Natural killer cell treated with Interleukin-12 subunit alpha and Interleukin-12 subunit beta and Interleukin-15 and Interleukin-18, amount 100 ng/mL, for 72 hours (primary cell): Measurements from ENCODE around the gene UBE2S. TPM values are rescaled to one million over a fixed set of nuclear protein-coding genes. Genes with fewer than 3 reads are reported as not detected.

Experiments used
- ATAC-seq, 2 donors: fragments of 150-1000 bp; cut with Tn5 transposase in 1 of 2; sonication (Bioruptor Pico), chemical (Tn5 transposase) in 1 of 2; 2 replicates each; pipeline ENCODE4 v1.10.0; 2021
- DNase-seq: peaks from one replicate; pipeline ENCODE4 v3.0.0; 2022; ENCODE audit warnings: low spot score
- H3K27ac Mint-ChIP-seq, 2 donors: 1 replicate in 1 of 2; 2 replicates in 1 of 2; pipeline ENCODE4 v1.8.0; 2022; ENCODE audit warnings: mixed read lengths in 2 of 2, mild to moderate bottlenecking in 1 of 2, moderate library complexity in 1 of 2
- H3K27me3 Mint-ChIP-seq, 2 donors: 1 replicate in 1 of 2; 2 replicates in 1 of 2; pipeline ENCODE4 v1.8.0; 2022; ENCODE audit warnings: mixed read lengths in 2 of 2
- H3K36me3 Mint-ChIP-seq: one replicate; pipeline ENCODE4 v1.8.0; 2022; ENCODE audit warnings: mixed read lengths
- H3K4me1 Mint-ChIP-seq, 2 donors: 1 replicate in 1 of 2; 2 replicates in 1 of 2; pipeline ENCODE4 v1.8.0; 2022; ENCODE audit warnings: low read depth in 2 of 2, mixed read lengths in 2 of 2, mild to moderate bottlenecking in 1 of 2
- H3K4me3 Mint-ChIP-seq: one replicate; pipeline ENCODE4 v1.8.0; 2022; ENCODE audit warnings: mixed read lengths
- H3K9me3 Mint-ChIP-seq: 2 replicates; pipeline ENCODE4 v1.8.0; 2022; ENCODE audit warnings: mixed read lengths
- total RNA-seq, 2 donors: library from RNA; stranded (reverse); gene quantifications; one replicate each; pipeline ENCODE4 v1.2.3, GENCODE V29; 2022

Gene UBE2S
- total RNA-seq, 2 donors from 2014 or later, result 247 to 423 TPM

DNA sequence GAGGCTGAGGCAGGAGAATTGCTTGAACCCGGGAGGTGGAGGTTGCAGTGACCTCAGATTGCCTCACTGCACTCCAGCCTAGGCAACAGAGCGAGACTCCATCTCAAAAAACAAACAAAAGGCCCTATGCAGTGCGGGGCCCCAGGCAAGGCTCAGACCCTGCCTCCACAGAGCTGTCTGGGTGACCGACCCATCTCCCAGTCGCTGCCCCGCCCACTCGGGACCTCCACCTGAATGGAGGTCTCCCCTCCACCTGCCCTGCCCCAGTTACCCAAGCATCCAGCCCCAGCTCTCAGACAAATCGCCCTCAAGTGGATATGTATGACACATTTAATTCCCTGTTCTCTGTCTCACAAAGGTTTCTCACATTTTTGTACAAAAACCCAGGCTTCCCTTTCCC is 42.3 kb downstream of the UBE2S start:
- peaks cover 6 to 7% of the 10 kb centered on the region in 2 donors for H3K27me3 Mint-ChIP-seq
- H3K9me3 Mint-ChIP-seq, result no peaks in the 10 kb centered on the region
- H3K4me1 Mint-ChIP-seq, result peaks cover 0 to 4% of the 10 kb centered on the region in 2 donors
- no peak for ATAC-seq
- DNase-seq, result no peak
- no peak overlapping the region for H3K27ac Mint-ChIP-seq
- H3K36me3 Mint-ChIP-seq, result no peaks in the 10 kb centered on the region
- no peak overlapping the region for H3K4me3 Mint-ChIP-seq

DNA sequence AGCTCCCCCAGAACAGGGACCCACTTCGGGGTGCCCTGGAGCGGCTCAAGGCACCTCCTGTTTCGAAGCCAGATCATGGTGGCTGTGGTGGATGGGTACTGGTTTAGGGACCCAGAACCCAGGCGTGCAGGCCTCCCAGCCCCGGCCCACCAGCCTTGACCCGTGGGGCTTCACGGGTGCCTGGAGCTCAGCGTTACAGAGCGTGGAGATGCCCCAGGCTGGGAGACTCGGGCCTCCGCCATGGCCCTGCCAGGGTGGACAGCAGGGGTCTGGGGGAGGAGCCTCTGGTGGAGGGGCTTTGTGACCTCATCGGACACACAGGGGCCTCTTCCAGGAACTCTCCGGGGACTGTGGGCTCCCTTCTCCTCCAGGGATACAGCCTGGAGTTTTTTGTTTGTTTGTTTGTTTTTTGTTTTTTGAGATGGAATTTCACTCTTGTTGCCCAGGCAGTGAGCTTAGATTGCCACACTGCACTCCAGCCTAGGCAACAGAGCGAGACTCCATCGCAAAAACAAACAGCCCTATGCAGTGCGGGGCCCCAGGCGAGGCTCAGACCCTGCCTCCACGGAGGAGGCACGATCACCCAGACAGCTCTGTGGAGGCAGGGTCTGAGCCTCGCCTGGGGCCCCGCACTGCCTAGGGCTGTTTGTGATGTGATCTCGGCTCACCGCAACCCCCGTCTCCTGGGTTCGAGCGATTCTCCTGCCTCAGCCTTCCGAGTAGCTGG is 44.4 kb downstream of the UBE2S start, which contains the start of gene GARIN5B:
Gene GARIN5B (minus strand): TSS at position 271 of the 727 bp plus-strand sequence. CDS start 194 bp downstream, at position 77.
- Mint-ChIP-seq H3K36me3 (no peaks in the 10 kb centered on the region), H3K27ac (no peak within 1 kb of the TSS), H3K4me3 (no peak within 1 kb of the TSS), H3K9me3 (no peaks in the 10 kb centered on the region), H3K4me1 (no peaks in the 10 kb centered on the region), H3K27me3 (peaks cover 0 to 3% of the 10 kb centered on the region in 2 donors)
- ATAC-seq, result no peak
- no peak for DNase-seq

DNA sequence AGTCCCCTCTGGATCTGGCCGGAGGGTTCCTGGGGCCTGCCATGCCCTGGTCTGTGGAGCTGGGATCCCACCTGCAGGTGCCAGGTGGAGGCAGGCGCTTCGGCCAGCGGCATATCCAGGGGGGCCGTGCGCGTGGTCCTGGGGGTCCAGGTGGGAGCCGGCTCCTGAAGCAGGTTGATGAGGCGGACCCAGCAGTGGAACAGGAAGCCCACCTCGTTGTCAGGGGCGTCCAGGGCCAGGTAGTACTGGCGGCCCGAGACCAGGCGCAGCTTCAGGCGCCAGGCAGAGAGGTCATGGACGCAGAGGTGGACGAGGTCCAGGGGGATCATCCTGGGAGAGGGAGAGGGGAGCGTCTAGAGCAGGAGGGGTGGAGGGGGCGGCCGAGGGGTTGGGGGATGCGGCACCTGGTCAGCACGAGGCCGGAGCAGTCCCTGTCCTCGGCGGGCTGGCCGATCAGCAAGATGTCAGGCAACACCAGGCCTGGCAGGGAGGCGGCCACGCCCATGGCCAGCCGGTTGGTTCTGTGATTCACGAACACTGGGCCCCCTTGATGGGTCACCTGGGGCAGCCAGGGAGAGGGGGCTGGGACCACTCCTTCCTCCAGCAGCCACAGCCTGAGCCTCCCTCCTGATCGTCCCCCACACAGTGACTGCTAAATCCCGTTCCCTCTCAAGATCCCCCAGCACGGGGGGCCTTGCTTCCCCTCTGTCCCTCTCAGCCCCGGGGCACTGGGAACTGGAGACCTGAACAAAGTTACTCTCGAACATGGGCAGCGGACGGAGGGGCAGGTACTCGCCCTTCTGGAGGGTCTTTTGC is 45.2 kb downstream of the UBE2S start:
- no peaks in the 10 kb centered on the region for H3K4me1 Mint-ChIP-seq
- no peaks in the 10 kb centered on the region for H3K36me3 Mint-ChIP-seq
- no peaks in the 10 kb centered on the region for H3K9me3 Mint-ChIP-seq
- ATAC-seq (no peak), DNase-seq (no peak)
- no peak overlapping the region for H3K27ac Mint-ChIP-seq
- H3K27me3 Mint-ChIP-seq, result peaks cover 1 to 4% of the 10 kb centered on the region in 2 donors
- H3K4me3 Mint-ChIP-seq, result no peak overlapping the region

DNA sequence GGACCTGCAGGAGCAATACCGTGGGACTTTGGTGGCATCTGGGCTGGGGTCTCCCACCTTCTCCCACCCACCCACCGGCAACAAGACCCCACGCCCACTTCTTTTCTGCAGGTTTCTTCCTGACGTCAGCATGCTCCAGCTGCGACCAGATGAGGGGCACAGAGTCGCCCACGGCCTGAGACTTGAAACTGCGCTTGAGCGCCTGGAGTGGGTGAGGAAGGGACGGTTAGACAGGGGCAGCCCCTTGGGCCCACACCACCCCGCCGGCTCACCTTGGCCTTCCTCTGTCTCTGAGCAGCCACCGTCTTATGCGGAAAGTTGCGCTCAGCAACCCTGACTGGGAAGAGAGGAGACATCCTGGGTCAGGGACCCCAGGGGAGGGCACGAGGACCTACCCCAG is 46.7 kb downstream of the UBE2S start:
- H3K9me3 Mint-ChIP-seq, result no peaks in the 10 kb centered on the region
- ATAC-seq, result no peak
- no peak for DNase-seq
- no peaks in the 10 kb centered on the region for H3K4me1 Mint-ChIP-seq
- H3K27ac Mint-ChIP-seq, result no peak overlapping the region
- no peak overlapping the region for H3K4me3 Mint-ChIP-seq
- H3K27me3 Mint-ChIP-seq, result peaks cover 6 to 9% of the 10 kb centered on the region in 2 donors
- no peaks in the 10 kb centered on the region for H3K36me3 Mint-ChIP-seq

DNA sequence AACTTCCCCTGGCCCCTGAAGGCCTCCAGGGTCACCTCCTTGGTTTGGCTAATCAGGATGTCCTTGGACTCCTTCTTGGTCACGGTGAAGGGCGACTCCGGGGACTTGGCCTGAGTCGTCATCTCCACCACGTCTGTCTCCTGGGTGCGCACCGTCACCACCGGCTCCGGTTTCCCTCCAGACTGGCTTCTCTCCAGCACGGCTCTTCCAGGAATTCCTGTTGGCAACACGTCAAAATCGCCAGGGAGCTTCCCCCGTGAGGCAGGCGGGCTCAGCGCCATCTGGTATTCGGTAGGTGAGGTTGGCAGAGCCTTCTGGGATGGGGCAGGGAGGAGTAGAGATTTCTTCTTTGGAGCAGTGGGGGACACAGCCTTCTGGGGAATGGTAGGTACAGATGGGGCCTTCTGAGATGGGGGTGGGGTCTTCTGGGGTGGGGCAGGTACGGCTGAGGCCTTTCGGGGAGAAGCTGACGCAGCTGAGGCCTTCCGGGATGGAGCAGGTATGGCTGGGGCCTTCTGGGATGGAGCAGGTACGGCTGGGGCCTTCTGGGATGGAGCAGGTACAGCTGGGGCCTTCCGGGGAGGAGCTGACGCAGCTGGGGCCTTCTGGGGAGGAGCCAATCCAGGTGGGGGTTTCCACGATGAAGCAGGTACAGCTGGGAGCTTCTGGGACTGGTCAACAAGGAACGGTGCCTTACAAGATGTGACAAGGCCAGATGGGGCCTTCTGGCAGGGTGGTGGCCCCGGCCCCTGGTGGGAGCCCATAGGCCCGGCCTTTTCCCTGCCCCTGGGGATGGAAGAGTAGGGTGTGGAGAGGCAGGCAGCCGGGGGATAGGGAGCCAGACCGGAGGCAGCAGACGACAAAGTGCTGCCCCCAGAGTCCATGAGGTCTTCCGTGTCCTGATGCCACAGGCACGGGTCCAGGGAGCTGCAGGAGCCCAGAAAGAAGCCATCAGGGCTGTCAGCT is 48.4 kb downstream of the UBE2S start:
- Mint-ChIP-seq H3K27ac (no peak overlapping the region), H3K4me3 (no peak overlapping the region), H3K4me1 (no peaks in the 10 kb centered on the region), H3K36me3 (no peaks in the 10 kb centered on the region), H3K27me3 (peaks cover 6 to 9% of the 10 kb centered on the region in 2 donors), H3K9me3 (no peaks in the 10 kb centered on the region)
- DNase-seq (no peak), ATAC-seq (no peak)

DNA sequence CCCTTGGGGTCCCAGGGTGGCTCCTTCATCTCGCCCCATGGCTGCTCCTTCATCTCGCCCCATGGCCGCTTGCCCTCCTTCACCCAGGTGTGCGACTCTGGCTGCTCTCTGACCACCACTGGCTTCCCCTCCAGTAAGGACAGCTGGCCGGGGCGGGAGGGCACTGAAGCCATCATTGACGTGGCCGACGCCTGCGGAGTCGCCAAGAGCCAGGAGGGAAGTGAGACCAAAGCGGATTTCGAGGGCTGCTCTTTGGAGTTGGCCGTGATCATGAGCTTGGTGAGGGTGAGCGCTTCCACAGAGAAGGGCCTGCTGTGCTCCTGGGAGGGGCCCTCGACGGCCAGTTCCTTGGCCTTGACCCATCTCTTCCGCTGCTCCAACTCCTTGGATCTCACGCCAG is 49.1 kb downstream of the UBE2S start:
- Mint-ChIP-seq H3K9me3 (no peaks in the 10 kb centered on the region), H3K27me3 (peaks cover 6 to 9% of the 10 kb centered on the region in 2 donors), H3K27ac (no peak overlapping the region), H3K4me1 (peaks cover under 1 to 2% of the 10 kb centered on the region in 2 donors), H3K36me3 (no peaks in the 10 kb centered on the region), H3K4me3 (no peak overlapping the region)
- no peak for DNase-seq
- ATAC-seq, result no peak

DNA sequence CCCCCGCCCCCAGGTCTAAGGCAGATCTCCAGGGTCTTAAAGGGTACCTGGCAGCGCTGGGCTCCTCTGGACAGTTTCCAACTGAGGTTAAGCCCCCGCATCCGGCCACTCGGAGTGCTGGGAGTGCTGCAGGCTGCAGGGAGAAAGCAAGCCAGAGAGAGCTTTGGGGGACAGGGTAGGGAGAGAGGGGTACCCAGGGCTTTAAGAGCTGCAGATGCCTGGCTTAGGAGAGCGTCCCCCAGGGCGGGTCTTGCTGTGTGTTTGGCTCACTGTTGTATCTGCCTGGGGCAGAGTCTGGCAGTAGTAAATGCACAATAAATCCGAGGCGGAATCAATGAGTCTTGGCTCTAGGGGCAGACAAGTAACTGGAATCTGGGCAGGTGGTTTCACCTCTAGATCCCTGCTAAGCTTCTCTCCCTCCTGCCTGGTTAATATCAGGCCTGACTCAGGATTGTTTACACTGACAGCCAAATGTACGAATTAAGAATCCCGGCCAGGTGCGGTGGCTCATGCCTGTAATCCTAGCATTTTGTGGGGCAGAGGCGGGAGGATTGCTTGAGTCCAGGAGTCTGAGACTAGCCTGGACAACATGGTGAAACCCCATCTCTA is 52.3 kb downstream of the UBE2S start:
- Mint-ChIP-seq H3K27ac (no peak overlapping the region), H3K4me1 (peaks cover 10 to 24% of the 10 kb centered on the region in 2 donors), H3K27me3 (peaks cover 30 to 33% of the 10 kb centered on the region in 2 donors), H3K9me3 (no peaks in the 10 kb centered on the region), H3K36me3 (no peaks in the 10 kb centered on the region), H3K4me3 (no peak overlapping the region)
- ATAC-seq, result no peak
- DNase-seq, result no peak

DNA sequence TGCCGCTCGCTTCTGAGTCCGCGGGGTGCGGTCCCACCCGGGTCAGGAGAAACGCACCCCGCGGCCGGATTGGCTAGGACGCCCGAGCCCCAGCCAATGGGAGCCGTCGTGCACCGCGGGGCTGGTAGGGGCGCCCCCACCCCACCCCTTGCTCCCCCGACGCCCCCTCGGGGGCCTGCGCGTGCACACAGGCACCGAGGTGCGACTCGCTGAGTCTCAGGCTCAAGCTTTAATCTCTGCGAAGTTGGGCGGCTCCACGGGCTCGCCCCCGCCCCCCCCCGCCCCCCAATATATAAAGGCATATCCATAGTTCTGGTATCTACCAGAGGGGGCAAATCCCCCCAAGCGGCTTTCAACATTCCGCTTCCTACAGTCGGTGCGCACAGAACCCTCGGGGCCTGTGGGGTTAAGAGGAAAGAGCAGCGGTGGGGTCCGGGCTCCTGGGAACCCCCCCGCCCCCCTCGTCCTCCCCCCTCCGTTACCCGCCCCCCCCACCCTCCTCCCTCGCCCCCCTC is 52.8 kb downstream of the UBE2S start, which contains the start of gene COX6B2:
Gene COX6B2 (minus strand): TSS at position 22 of the 515 bp plus-strand sequence. CDS start 198 bp downstream, outside the sequence.
- Mint-ChIP-seq H3K36me3 (no peaks in the 10 kb centered on the region), H3K4me3 (peak within 1 kb of the TSS; percentile 66), H3K27me3 (peaks cover 30 to 33% of the 10 kb centered on the region in 2 donors), H3K27ac (no peak within 1 kb of the TSS), H3K9me3 (no peaks in the 10 kb centered on the region), H3K4me1 (peaks cover 10 to 24% of the 10 kb centered on the region in 2 donors)
- DNase-seq (no peak), ATAC-seq (no peak)

DNA sequence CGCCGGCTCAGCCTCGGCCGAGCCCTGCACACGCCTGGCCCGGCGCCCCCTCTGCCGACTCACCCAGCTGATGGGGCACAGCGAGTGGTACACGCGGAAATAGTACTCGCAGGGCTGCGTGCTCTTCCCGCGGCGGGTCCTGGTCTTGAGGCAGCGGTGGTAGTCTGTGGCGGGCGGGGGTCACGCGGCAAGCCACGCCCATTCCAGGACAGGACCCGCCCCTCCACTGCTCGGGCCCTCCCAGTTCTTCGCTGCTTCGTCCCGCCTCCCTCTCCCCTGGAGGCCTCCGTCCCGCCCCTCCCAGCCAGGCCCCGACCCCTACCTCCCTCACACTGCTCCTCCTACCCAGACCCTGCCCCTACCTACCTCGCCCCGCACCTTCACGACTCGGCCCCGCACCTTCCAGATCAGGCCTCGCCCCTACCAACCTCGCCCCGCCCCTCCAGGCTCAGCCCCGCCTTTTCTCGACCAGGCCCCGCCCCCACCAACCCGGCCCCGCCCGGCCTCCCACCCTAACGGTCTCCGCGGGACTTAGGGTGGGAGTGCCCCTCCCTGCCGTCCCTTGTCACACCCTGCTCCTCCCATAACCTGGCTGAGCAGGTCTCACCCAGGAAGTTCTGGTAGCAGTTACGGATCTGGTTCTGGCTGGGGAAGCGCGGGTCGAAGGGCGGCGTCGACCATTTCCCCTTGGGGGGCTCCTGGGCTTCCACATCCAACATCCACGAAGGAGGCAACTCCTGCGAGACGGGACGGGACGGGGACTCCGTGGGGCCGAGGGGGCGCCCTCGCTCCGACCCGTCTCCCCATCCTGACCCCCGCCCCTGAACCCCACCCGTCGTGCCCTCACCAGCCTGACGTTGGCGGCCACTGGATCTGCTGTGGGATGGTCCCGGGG is 53.5 kb downstream of the UBE2S start:
- Mint-ChIP-seq H3K27ac (no peak overlapping the region), H3K36me3 (no peaks in the 10 kb centered on the region), H3K4me3 (peak overlapping the region; percentile 66), H3K4me1 (peaks cover 10 to 24% of the 10 kb centered on the region in 2 donors), H3K27me3 (peaks cover 30 to 33% of the 10 kb centered on the region in 2 donors), H3K9me3 (no peaks in the 10 kb centered on the region)
- DNase-seq (peak; percentile 78), ATAC-seq (peak; percentile 87 to 95)

DNA sequence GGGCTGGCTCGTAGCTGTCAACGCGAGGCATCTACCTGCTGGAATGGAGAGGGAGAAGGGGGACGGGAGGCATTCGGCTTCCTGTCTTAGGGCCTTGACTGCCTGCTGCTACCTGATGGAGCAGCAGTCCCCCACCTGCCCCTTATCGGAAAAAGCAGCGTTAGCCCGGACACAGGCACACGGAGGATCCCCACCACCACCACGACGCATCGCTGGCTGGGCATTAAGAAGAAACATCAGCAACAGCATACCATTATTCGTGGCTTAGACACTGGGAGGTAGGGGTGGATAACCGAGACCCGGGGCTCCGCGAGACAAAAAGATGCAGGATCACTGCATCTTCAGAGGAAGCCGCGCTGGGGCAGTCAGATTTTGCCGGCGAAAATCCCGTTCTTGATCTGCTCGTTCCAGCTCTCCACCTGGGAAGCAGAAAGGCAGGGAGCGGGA is 54.2 kb downstream of the UBE2S start:
- no peak for ATAC-seq
- Mint-ChIP-seq H3K27ac (no peak overlapping the region), H3K4me1 (peaks cover 10 to 24% of the 10 kb centered on the region in 2 donors), H3K9me3 (no peaks in the 10 kb centered on the region), H3K27me3 (peaks cover 30 to 33% of the 10 kb centered on the region in 2 donors), H3K4me3 (peak overlapping the region; percentile 66), H3K36me3 (no peaks in the 10 kb centered on the region)
- DNase-seq, result no peak

DNA sequence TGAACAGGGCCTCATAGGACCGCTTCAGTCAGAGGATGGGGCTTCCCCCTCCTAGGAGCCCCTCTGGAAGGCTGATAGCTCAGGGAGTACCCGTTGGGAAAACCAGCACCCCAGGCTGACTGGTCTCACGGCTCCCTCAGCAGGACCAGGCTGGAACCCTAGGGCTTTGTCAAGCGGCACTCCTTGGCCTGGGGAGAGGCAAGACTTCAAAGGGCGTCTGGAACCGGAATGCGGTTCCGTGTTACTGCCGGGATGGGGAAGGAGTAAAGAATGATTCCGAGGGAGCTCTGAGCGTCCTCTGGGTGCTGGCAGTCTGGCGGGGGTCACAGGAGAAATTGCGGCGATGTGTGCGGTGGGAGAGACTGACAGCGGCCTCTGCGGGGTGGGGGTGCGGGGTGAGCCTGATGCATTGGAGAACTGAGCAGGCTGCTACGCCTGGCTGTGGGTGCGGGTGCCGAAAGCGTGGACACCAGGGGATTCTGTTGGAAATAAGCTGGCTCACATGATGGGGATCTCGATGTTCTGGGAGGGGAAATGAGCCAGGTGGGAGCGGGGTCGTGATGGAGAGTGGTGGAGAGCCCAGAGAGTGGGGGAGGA is 54.9 kb downstream of the UBE2S start:
- H3K27ac Mint-ChIP-seq, result no peak overlapping the region
- ATAC-seq (no peak), DNase-seq (no peak)
- no peaks in the 10 kb centered on the region for H3K9me3 Mint-ChIP-seq
- H3K36me3 Mint-ChIP-seq, result no peaks in the 10 kb centered on the region
- H3K4me3 Mint-ChIP-seq, result peak overlapping the region; percentile 66
- H3K4me1 Mint-ChIP-seq, result peaks cover 10 to 24% of the 10 kb centered on the region in 2 donors
- peaks cover 27 to 33% of the 10 kb centered on the region in 2 donors for H3K27me3 Mint-ChIP-seq
